Muscle layer of colon (tissue), 2 donors: Measurements from ENCODE around the gene DOCK8.

Experiments used
- H3K27ac ChIP-seq: one replicate; pipeline ENCODE4 v1.7.0; 2013; ENCODE audit warnings: low read depth, mild to moderate bottlenecking, low read length, moderate library complexity
- H3K27me3 ChIP-seq, 2 donors: one replicate each; pipeline ENCODE4 v1.7.0; 2013; ENCODE audit warnings: low read length in 2 of 2, mild to moderate bottlenecking in 2 of 2; ENCODE audit not compliant: insufficient read depth in 2 of 2, control insufficient read depth in 1 of 2
- H3K36me3 ChIP-seq: one replicate; pipeline ENCODE4 v1.7.0; 2013; ENCODE audit warnings: mild to moderate bottlenecking, low read length; ENCODE audit not compliant: insufficient read depth
- H3K4me1 ChIP-seq: one replicate; pipeline ENCODE4 v1.7.0; 2013; ENCODE audit warnings: mild to moderate bottlenecking, low read length; ENCODE audit not compliant: insufficient read depth
- H3K4me3 ChIP-seq, 2 donors: one replicate each; pipeline ENCODE4 v1.7.0; 2013; ENCODE audit warnings: low read length in 2 of 2, low read depth in 1 of 2, mild to moderate bottlenecking in 1 of 2, moderate library complexity in 1 of 2
- H3K9ac ChIP-seq: one replicate; pipeline ENCODE4 v1.7.0; 2013; ENCODE audit warnings: low read length
- H3K9me3 ChIP-seq: one replicate; pipeline ENCODE4 v1.7.0; 2013; ENCODE audit warnings: mild to moderate bottlenecking, low read length
- donor health status: abdominal sarcoma.
- donor health status: Adenocarcinoma of cecum.

DOCK8 gene

DNA sequence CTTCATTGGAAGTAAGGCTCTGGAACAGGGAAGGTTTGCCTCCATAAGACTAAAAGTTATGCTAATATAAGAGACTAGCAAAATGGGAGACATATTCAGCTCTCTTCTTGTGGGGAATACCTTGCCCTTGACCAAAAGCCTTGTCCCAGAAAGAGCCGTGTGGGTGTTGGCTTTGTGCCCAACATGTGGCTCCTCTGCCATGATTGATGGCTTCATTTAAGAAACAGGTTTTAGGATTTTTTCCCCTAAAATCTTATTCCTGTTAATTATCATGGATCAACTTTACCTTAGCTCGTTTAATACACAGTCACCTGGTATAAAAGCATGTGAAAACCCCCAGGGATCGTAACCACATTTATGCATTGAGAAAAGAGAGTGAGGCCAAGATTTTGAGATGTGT, 38.9 kb downstream of the DOCK8 start:
- Histone ChIP-seq H3K4me1 (no peaks in the 10 kb centered on the region), H3K9ac (no peak overlapping the region), H3K9me3 (no peaks in the 10 kb centered on the region), H3K4me3 (no peak overlapping the region), H3K36me3 (no peaks in the 10 kb centered on the region), H3K27ac (no peak overlapping the region), H3K27me3 (no peaks in the 10 kb centered on the region)

DNA sequence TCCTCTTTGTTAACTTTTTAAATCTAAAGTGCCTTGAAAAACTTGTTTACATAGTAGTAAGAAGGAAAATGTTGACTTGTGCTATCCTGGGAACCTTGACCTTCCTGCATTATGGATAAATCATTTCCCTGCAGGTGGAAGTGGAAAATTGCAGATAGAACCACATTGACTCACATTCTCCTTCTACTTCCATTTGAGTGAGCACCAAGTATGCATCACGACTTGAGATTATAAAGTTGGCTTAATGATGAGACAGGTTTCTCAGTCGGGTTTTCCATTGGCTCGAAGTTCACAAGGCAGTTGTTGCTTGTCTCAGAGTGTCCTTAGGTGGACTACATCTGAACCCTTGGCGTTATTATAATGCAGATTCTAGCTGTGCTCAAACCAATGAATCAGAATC, 39.9 kb downstream of the DOCK8 start:
- Histone ChIP-seq H3K4me3 (no peak overlapping the region), H3K27me3 (no peaks in the 10 kb centered on the region), H3K27ac (no peak overlapping the region)

DNA sequence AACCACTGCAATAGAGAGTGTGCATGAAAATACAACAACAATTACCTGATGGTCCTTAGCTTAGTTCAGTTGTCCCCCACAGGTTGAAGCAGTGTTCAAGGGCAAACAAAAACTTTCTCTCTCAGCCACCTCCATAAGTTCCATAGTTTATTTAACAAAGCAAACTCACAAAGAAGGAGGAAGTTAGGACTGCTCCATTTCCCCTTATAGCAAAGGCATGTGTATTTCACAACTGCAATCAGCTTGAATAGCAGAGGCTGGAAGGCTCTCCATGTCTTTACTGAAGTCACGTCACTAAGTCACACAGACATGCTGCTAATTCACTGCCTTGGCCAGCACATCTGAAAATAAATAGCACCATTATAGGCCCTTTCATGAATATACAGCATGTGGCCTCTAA, 43.3 kb downstream of the DOCK8 start:
- Histone ChIP-seq H3K9ac (no peak overlapping the region), H3K4me3 (no peak overlapping the region), H3K9me3 (no peaks in the 10 kb centered on the region), H3K27me3 (no peaks in the 10 kb centered on the region), H3K36me3 (no peaks in the 10 kb centered on the region), H3K4me1 (no peaks in the 10 kb centered on the region), H3K27ac (no peak overlapping the region)

More for the DNA sequence above, 39.9 kb downstream of the DOCK8 start:
- Histone ChIP-seq H3K9me3 (no peaks in the 10 kb centered on the region), H3K4me1 (no peaks in the 10 kb centered on the region), H3K36me3 (no peaks in the 10 kb centered on the region), H3K9ac (no peak overlapping the region)

DNA sequence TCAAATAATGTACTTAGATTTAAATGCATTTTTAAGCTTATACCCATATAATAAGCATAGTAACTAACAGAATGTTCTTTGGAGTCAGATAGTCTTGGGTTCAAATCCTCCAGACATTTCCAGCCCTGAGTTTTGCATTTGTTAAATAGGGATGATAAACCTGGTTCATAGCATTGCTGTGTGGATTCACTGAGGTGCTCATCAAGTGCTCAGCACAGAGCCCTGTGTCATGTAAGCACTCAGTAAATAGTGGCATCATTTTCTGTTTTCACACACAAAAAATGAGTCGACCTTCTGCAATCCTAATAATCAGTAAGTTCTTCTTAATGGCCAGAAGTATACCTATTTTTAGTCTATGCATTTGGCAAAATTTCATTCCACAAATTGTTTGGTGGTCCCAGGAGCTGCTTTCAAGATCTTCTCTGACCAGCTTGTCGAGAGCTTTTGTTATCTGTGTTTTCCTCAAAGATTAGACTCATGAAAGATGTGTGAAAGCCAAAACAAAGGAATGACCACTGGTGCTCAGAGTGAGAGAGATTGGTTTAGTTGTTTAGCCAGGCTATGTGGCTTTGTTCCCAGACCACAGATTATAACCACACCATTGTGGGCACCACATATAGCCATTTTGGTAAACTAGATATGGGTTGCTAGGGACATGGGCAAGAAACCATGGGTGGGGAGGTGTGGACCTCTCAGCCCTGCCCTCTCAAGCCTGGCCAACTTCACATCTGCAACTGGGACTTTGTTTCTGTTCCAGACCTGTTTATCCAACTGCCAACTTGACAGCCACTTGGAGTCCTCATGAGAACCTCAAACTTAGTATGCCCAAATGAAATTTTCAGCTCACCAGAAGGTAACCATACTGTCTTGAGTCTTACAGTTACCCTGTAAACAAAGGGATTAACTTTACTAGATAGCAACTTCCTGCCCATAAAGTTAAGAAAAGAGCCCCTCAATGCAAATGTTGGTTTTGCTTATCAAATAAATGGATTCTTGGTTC, 45.0 kb downstream of the DOCK8 start:
- no peak overlapping the region for H3K4me3 ChIP-seq
- no peaks in the 10 kb centered on the region for H3K9me3 ChIP-seq
- H3K4me1 ChIP-seq = no peaks in the 10 kb centered on the region
- no peak overlapping the region for H3K27ac ChIP-seq
- no peaks in the 10 kb centered on the region for H3K36me3 ChIP-seq
- H3K9ac ChIP-seq = no peak overlapping the region
- no peaks in the 10 kb centered on the region for H3K27me3 ChIP-seq

DNA sequence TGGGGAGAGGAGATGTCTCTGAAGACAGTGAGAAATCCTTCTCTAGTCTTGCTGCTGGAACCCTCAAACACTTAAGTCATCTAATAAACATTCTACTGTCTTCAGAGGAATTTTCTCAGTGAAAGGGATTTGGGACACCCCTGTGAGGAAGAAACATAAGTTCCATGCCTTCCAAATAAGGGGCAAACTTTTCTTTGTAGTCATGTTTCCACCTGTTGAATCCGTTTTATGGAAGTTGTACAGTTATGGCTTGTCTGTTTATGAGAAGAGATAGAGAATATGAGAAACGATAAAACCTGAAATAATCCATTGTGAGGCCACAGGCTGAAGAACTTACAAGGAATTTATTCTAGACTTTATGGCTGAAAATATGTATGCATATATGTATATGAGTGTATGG, 49.6 kb downstream of the DOCK8 start:
- no peaks in the 10 kb centered on the region for H3K9me3 ChIP-seq
- H3K9ac ChIP-seq = no peak overlapping the region
- no peak overlapping the region for H3K4me3 ChIP-seq
- no peaks in the 10 kb centered on the region for H3K27me3 ChIP-seq
- H3K36me3 ChIP-seq = no peaks in the 10 kb centered on the region
- H3K4me1 ChIP-seq = no peaks in the 10 kb centered on the region
- no peak overlapping the region for H3K27ac ChIP-seq

DNA sequence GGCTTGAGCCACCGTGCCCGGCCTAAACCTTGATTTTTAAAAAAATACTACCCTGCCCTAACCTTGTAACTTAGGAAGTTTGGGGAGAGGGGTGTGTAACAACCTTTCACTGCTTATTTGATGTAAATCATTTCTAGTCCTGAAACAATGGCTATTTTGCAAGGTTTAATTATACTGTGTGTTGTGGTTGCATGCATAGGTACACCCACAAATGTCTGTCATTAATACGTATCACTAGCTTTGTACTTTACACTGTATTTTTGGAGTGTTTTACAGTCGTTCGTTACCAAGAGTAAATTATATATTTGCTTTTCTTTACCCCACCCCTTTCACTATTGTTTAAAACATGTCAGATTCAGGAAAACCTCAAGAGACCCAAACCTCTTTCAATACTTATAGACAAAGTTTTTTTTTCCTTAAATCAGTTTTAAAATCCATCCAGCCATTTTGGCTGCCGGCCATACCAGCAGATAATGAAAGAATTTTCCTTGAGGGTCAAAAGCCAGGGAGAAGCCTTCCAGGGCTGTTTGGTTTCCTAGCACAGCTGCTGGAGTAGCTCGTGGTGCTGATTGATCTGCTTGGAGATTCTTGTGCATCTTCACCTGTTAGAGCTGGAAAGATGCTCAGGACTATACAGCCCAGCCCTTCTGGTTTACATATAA, 50.7 kb downstream of the DOCK8 start:
- no peaks in the 10 kb centered on the region for H3K4me1 ChIP-seq
- no peaks in the 10 kb centered on the region for H3K9me3 ChIP-seq
- no peaks in the 10 kb centered on the region for H3K36me3 ChIP-seq
- no peaks in the 10 kb centered on the region for H3K27me3 ChIP-seq
- no peak overlapping the region for H3K27ac ChIP-seq
- no peak overlapping the region for H3K9ac ChIP-seq
- H3K4me3 ChIP-seq = no peak overlapping the region

DNA sequence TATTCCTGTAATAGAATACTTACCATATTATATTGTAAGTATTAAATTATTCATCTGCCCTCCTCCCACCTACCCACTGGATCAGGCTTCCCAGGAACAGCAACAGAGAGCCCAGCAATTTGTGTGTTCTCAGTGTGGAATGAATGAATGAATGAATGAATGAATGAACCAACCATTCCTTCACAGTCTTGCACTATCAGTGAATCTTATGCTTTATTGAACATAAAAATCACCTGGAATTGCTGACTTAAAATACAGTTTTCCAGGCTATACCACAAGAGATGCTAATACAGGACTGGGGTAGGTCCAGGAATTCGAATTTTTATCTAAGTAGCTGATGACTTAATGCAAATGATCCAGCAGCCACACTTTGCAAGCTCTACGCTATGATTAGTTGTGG, 51.6 kb downstream of the DOCK8 start:
- Histone ChIP-seq H3K27me3 (no peaks in the 10 kb centered on the region), H3K4me3 (no peak overlapping the region), H3K9ac (no peak overlapping the region), H3K36me3 (no peaks in the 10 kb centered on the region), H3K9me3 (no peaks in the 10 kb centered on the region), H3K27ac (no peak overlapping the region), H3K4me1 (no peaks in the 10 kb centered on the region)

DNA sequence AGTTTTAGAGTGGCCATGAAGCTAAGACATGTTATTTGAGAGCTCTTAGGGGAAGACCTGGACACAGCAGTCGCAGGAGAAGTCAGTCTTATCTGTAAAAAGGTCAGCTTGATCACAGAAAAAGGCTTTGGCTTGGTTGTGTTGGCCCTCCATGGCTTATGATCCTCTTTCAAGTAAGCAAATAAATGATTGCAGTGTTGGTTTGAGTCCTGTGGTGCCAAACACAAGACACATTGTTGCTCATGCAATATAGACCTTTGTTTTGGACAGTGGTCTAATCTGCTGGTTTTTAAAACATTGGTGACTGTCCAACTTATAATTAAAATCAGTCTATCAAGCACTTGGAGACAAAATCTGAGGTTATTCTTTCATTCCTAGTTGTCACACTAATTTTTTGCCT, 54.0 kb downstream of the DOCK8 start:
- Histone ChIP-seq H3K9me3 (no peaks in the 10 kb centered on the region), H3K27ac (no peak overlapping the region), H3K9ac (no peak overlapping the region), H3K27me3 (no peaks in the 10 kb centered on the region), H3K36me3 (no peaks in the 10 kb centered on the region), H3K4me3 (no peak overlapping the region), H3K4me1 (no peaks in the 10 kb centered on the region)

DNA sequence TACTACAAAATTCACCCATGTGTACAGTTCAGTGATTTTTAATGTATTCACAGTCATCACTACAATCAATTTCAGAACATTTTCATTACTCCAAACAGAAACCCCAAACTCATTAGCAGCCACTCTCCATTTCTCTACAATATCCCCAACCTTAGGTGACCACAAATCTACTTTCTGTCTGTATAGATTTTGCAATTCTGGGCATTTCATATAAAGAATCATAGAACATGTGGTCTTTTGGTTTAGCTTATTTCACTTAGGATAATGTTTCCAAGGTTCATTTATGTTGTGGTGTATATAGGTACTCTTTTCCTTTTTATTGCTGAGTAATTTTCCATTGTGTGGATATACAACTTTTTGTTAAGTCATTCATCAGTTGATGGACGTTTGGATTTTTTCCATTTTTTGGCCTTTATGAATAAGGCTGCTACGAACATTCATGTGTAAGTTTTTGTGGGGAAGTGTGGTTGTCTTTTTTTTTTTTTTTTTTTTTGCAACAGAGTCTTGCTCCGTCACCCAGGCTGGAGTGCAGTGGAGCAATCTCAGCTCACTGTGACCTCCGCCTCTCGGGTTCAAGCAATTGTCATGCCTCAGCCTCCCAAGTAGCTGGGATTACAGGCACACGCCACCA, 54.5 kb downstream of the DOCK8 start:
- Histone ChIP-seq H3K27ac (no peak overlapping the region), H3K36me3 (no peaks in the 10 kb centered on the region), H3K9ac (no peak overlapping the region), H3K4me3 (no peak overlapping the region), H3K9me3 (no peaks in the 10 kb centered on the region), H3K27me3 (no peaks in the 10 kb centered on the region), H3K4me1 (no peaks in the 10 kb centered on the region)

DNA sequence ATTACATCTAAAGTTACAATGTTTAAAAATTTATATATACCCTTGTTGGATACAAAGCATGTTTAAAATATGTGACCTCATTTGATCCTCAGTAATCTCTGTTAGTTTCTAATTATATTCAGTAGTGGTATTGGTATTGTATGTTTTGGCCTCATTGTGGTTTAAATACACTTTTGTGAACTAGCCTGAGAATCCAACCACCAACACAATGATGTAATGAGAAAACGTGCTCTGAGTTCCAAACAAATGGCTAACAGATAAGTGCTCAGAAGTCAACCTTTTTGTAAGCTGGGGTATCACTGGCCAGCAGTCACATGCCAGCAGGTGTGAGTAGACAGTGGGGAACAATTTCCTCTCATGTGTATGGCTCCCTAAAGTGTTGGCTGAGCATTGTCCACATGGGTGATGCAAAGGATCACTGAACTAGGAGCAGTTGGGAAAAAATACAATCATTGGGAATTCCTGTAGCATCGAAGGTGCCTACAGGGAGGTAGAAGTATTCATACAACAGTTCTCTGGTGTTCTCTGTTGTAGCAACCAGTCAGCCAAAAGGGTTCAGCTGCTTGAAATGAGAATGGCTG, 56.1 kb downstream of the DOCK8 start:
- no peaks in the 10 kb centered on the region for H3K9me3 ChIP-seq
- H3K9ac ChIP-seq = no peak overlapping the region
- no peaks in the 10 kb centered on the region for H3K27me3 ChIP-seq
- no peaks in the 10 kb centered on the region for H3K4me1 ChIP-seq
- H3K36me3 ChIP-seq = no peaks in the 10 kb centered on the region
- H3K4me3 ChIP-seq = no peak overlapping the region
- H3K27ac ChIP-seq = no peak overlapping the region
